Smooth muscle cell of the brain vasculature (primary cell): Measurements from ENCODE around the gene MELTF.

ENCODE experiments used
- DNase-seq: peaks from one replicate; pipeline ENCODE4 v3.0.0-alpha.2; 2012; ENCODE audit warnings: low read depth, low spot score

MELTF gene

GRCh38 chr3:197027151-197027895 is 2.3 kb downstream of the MELTF start:
- DNase-seq = no peak

DNA sequence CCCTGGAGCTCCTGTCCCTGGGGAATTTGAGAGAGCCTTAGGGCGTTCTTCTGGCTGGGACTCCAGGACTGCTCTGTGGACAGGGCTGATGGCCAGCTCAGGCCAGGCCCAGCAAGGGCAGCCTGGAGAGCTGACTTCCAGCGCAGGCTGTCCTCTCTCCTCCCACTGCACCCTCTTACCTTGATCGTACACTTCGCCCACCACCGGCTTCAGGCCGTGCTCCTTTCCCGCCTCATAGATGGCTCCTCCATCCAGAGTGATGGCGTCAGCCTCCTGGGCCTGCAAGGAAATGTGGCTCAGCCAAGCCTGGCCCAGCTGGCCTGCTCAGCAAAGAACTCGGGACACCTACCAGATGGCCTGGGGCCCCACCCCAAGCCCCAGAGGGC is 3.1 kb downstream of the MELTF start:
- DNase-seq = no peak

DNA sequence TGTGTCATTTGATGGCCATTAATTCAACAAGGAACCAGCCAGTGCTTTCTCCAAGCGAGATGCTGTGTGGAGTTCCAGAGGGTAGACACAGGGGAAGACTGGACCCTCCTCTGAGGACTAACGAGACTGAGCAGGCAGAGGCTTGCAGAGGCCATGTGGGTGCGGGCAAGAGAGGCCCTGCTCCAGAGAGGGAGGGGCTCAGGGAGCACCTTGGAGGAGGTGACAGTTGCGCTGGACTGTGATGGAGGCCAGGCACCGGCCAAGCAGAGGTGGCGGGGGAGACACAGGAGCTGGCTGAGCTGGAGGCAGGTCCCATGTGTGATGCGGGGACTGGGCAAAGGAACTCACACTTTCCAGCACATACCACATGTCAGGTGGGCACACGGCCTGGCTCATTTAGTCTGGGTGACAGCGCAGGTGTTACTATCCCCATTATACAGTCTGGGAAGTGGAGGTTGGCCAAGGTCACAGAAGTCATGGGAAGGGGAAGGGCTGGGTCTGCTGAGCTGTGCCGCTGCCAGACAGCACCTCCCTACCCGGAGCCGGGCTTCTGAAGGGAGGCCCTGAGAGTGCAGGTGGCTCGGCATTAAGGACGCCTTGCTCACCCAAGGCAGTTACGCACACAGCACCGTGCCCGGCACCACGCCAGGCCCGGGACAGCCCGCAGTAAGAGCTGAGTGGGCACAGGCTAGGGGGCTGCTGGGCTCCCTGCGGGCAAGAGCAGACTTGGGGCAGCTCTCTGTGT is 3.7 kb downstream of the MELTF start:
- DNase-seq = no peak

DNA sequence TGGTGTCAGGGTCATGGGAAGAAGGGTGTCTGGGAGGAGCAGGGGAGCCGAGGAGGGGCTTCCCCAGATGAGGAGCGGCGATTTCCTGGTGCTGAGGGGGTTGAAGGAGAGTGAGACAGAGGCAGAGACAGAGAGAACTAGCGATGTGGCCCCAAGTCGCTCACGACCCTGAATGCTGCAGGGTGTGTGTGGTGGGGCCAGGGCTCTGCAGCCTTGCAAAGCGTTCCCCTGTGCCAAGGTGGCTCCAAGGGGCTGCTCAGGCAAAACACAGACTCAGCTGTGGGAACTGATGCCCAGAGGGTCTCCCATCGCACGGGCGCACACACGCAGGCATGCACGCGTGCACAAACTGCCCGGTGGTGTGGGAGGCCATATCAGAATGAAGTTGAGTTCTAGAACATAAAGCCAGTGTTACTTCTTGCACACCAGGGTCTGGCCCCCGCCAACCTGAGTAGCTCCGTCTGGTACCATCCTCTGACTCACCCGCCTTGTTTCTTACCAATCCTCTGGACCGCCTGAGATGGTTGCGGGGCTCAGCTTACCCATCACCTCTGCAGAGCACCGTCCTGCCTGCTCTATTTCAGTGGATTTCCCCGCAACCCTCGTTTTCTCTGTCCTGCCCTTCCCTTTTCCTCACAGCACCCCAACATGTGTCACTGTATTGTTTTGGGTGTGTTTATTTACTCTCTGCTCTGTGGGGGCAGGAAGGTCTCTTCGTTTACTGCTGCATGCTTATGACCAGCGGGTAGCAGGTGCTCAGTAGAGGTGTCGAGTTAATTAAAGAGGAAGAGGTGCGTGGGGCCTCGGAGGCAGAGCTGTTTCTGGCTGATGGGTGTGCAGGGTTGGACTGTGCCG is 4.5 kb downstream of the MELTF start:
- DNase-seq = no peak

GRCh38 chr3:197023998-197024651 is 5.5 kb downstream of the MELTF start:
- no peak for DNase-seq

DNA sequence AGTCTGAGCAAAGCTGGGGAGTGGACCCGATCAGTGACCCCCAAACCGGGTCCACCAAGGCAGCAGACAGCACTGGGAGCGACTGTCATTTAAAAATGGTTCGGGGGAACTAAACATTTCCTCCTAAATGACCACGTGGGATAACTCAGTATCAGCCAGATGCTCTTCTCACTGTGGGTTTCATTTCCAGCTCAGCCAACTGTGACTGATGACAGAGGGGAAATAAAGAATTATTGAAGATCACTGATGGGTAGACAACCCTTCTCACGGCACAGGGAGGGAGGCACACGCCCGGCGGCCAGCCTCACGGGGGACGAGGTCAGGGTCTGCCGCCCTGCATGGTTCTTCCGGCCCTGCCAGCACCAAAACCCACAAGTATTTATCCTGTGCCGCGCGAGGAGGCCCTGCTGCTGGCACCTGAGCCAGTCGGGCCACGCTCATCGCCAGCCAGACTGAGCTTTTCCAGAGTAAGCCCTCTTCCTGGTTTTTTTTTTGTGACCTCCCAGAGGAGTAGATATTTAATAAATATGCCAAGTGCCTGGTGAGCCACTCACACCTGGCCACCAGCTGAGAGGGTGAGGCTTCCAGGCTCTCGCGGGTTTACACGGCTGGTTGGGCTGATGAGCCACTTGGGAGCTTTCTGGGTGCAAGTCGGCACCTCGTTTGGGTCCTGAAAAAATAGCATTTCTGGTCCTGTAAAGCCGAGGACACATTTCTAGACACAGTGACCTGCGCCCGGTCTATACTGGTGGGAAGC is 6.2 kb downstream of the MELTF start:
- DNase-seq = no peak

GRCh38 chr3:197022405-197023231 is 7.0 kb downstream of the MELTF start:
- no peak for DNase-seq

GRCh38 chr3:197021729-197022404 is 7.8 kb downstream of the MELTF start:
- no peak for DNase-seq

GRCh38 chr3:197021231-197021630 is 8.4 kb downstream of the MELTF start:
- no peak for DNase-seq

- DNase-seq = no peak
Observed at GRCh38 chr3:197019535-197019934, 10.1 kb downstream of the MELTF start.

GRCh38 chr3:197019021-197019420 is 10.6 kb downstream of the MELTF start:
- DNase-seq = no peak

DNA sequence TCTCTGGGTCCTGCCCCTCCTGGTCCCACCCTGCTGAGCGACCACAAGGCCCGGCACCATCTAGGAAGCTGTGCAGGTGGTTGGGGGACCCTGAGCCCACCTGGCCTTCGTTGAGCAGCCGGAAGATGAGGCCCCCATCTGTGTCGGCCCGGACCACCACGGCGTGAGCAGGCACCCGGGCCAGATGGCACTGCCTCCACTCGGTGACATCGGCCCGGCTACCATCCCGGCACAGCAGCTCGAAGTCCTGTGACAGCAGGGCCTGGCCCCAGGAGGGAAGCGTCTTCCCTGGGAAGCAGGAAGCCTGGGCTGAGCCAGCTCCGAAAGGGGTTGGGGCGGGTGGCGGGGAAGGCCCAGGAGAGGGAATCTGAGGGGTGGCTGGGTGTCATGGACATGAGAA is 12.6 kb downstream of the MELTF start:
- no peak for DNase-seq

- no peak for DNase-seq
Observed at GRCh38 chr3:197015790-197016736, 13.6 kb downstream of the MELTF start.

GRCh38 chr3:197014942-197015575 is 14.6 kb downstream of the MELTF start:
- DNase-seq = no peak

GRCh38 chr3:197014024-197014423 is 15.6 kb downstream of the MELTF start:
- DNase-seq = no peak

- DNase-seq = no peak
Observed at GRCh38 chr3:197012540-197012883, 17.1 kb downstream of the MELTF start.

DNA sequence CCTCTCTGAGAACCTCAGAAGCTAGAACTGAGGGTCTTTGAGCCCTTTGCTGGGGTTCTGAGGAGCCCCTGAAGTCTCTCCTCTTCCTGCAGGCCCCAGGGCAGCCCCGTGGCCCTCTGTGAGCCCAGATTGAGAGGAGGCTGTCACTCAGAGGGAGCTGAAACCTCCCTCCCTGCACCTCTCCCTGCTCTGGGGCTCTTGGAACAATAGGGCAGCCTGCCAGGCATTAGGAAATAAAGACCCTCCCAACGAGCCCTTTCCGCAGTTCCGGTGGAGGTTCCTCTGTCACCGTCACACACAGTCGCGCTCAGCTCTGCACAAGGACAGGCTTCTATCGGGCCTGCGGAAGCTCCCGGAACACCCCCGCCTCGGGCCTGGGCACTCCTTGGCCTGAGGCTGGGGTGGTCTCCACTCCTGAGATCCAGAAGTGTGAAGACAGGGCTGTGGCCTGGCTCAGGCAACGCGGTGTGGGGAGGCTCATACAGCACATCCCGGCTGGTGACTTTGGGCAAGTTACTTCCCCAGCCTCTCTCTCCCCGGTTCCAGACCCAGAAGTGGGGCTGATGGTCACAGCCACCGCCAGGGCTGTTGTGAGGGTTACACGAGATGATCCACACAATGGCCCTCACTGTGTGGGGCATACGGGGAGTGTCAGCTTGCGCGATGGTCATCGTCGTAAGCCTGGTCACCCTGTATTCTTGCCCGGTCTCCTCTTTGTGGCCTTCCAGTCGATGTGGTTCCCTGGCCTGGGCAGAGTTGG is 17.7 kb downstream of the MELTF start:
- no peak for DNase-seq
